ENCODE results near the gene SYVN1. TPM values are rescaled to one million over a fixed set of nuclear protein-coding genes. Genes with fewer than 3 reads are reported as not detected.

Gene SYVN1
- total and polyA plus RNA-seq, 10 of the 15 experiments (the other 5 are each of a cell fraction or from before 2014, with no cell fraction given): 0.79 to 63.6 (median 20.1) TPM

DNA sequence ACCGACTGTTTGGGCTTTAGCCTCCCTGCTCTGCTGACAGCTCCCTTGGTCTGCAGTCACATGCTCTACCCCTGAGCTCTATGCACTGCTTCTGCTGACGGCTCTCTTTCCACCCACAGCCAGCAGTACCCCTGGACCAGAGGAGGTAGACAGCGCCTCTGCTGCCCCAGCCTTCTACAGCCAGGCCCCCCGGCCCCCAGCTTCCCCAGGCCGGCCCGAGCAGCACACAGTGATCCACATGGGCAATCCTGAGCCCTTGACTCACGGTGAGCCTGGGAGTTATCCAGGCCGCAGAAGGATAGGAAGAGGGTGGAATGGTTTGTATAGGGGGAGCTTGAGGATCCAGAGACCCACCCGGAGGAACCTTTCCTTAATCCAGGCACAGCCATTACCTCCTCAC is 47.5 kb downstream of the SYVN1 start:
- ChIA-PET RAD21 (ENCODE audit: unreplicated experiment) (no interaction called here), POLR2A (no interaction called here), CTCF (no interaction called here), SMC1A (ENCODE audit: uncharacterized antibody, unreplicated experiment) (no interaction called here)
- peaks cover 5 to 11% of the 10 kb centered on the region in 2 experiments for H3K36me3 ChIP-seq (ENCODE audit: control insufficient read depth in 2 of 2, insufficient read depth in 2 of 2, low read length in 1 of 2)
- no peaks in the 10 kb centered on the region for H4K20me1 ChIP-seq (ENCODE audit: control insufficient read depth, insufficient read depth)
- H3K9ac ChIP-seq (ENCODE audit: control insufficient read depth, insufficient read depth, low read length): no peak overlapping the region
- peaks cover 11% of the 10 kb centered on the region for H3K4me1 ChIP-seq (ENCODE audit: control insufficient read depth, insufficient read depth, low read length)
- ATAC-seq (no peak), DNase-seq (ENCODE audit: low read depth, low spot score) (no peak), FAIRE-seq (no peak)
- no peak overlapping the region for H3K4me3 ChIP-seq
- TF ChIP-seq POLR2AphosphoS2 (IDR thresholded peaks at IDR 0.05; ENCODE audit: low read depth, low read length): no peak
- no peak for TF ChIP-seq CREB1 (IDR thresholded peaks at IDR 0.05; ENCODE audit: low read depth)
- no peak for TF ChIP-seq HDGF (IDR thresholded peaks at IDR 0.05)
- TF ChIP-seq, protein P1, sequence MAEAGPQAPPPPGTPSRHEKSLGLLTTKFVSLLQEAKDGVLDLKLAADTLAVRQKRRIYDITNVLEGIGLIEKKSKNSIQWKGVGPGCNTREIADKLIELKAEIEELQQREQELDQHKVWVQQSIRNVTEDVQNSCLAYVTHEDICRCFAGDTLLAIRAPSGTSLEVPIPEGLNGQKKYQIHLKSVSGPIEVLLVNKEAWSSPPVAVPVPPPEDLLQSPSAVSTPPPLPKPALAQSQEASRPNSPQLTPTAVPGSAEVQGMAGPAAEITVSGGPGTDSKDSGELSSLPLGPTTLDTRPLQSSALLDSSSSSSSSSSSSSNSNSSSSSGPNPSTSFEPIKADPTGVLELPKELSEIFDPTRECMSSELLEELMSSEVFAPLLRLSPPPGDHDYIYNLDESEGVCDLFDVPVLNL (IDR thresholded peaks at IDR 0.05; ENCODE audit: low read depth, low read length): no peak
- TF ChIP-seq SIN3A (IDR thresholded peaks at IDR 0.05; ENCODE audit: low read depth, low read length): no peak
- no peak for TF ChIP-seq ASH2L (IDR thresholded peaks at IDR 0.05; ENCODE audit: borderline replicate concordance, low read depth)
- TF ChIP-seq NBN (IDR thresholded peaks at IDR 0.05): no peak
- TF ChIP-seq, protein P2, sequence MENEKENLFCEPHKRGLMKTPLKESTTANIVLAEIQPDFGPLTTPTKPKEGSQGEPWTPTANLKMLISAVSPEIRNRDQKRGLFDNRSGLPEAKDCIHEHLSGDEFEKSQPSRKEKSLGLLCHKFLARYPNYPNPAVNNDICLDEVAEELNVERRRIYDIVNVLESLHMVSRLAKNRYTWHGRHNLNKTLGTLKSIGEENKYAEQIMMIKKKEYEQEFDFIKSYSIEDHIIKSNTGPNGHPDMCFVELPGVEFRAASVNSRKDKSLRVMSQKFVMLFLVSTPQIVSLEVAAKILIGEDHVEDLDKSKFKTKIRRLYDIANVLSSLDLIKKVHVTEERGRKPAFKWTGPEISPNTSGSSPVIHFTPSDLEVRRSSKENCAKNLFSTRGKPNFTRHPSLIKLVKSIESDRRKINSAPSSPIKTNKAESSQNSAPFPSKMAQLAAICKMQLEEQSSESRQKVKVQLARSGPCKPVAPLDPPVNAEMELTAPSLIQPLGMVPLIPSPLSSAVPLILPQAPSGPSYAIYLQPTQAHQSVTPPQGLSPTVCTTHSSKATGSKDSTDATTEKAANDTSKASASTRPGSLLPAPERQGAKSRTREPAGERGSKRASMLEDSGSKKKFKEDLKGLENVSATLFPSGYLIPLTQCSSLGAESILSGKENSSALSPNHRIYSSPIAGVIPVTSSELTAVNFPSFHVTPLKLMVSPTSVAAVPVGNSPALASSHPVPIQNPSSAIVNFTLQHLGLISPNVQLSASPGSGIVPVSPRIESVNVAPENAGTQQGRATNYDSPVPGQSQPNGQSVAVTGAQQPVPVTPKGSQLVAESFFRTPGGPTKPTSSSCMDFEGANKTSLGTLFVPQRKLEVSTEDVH (IDR thresholded peaks at IDR 0.05; ENCODE audit: low read depth, partially characterized antibody): no peak
- TF ChIP-seq, protein P3, sequence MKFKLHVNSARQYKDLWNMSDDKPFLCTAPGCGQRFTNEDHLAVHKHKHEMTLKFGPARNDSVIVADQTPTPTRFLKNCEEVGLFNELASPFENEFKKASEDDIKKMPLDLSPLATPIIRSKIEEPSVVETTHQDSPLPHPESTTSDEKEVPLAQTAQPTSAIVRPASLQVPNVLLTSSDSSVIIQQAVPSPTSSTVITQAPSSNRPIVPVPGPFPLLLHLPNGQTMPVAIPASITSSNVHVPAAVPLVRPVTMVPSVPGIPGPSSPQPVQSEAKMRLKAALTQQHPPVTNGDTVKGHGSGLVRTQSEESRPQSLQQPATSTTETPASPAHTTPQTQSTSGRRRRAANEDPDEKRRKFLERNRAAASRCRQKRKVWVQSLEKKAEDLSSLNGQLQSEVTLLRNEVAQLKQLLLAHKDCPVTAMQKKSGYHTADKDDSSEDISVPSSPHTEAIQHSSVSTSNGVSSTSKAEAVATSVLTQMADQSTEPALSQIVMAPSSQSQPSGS (IDR thresholded peaks at IDR 0.05; ENCODE audit: low read length): no peak
- TF ChIP-seq, protein P4, sequence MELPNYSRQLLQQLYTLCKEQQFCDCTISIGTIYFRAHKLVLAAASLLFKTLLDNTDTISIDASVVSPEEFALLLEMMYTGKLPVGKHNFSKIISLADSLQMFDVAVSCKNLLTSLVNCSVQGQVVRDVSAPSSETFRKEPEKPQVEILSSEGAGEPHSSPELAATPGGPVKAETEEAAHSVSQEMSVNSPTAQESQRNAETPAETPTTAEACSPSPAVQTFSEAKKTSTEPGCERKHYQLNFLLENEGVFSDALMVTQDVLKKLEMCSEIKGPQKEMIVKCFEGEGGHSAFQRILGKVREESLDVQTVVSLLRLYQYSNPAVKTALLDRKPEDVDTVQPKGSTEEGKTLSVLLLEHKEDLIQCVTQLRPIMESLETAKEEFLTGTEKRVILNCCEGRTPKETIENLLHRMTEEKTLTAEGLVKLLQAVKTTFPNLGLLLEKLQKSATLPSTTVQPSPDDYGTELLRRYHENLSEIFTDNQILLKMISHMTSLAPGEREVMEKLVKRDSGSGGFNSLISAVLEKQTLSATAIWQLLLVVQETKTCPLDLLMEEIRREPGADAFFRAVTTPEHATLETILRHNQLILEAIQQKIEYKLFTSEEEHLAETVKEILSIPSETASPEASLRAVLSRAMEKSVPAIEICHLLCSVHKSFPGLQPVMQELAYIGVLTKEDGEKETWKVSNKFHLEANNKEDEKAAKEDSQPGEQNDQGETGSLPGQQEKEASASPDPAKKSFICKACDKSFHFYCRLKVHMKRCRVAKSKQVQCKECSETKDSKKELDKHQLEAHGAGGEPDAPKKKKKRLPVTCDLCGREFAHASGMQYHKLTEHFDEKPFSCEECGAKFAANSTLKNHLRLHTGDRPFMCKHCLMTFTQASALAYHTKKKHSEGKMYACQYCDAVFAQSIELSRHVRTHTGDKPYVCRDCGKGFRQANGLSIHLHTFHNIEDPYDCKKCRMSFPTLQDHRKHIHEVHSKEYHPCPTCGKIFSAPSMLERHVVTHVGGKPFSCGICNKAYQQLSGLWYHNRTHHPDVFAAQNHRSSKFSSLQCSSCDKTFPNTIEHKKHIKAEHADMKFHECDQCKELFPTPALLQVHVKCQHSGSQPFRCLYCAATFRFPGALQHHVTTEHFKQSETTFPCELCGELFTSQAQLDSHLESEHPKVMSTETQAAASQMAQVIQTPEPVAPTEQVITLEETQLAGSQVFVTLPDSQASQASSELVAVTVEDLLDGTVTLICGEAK (IDR thresholded peaks at IDR 0.05; ENCODE audit: borderline replicate concordance): no peak
- no peak for TF ChIP-seq CREM (IDR thresholded peaks at IDR 0.05; ENCODE audit: low read depth)
- no peak overlapping the region for H3K4me2 ChIP-seq (ENCODE audit: control insufficient read depth, insufficient read depth)
- no peaks in the 10 kb centered on the region for H3K27me3 ChIP-seq (replicated peaks in 1 of 2; ENCODE audit: control insufficient read depth in 2 of 2, insufficient read depth in 2 of 2, low read length in 1 of 2)
- no peak overlapping the region for H3K27ac ChIP-seq (ENCODE audit: control insufficient read depth, insufficient read depth)
- in situ Hi-C loops (cut with MboI) (no loop called here), intact Hi-C loops (cut with micrococcal nuclease; ENCODE audit: unreplicated experiment) (no loop called here)
- 82% methylated on average over 9 of the region's 9 CpGs for WGBS (ENCODE audit: insufficient coverage, insufficient replicate concordance, low lambda C conversion rate, missing lambda C conversion rate)
- H3K9me3 ChIP-seq (replicated peaks; ENCODE audit: control insufficient read depth, insufficient read depth, low read length): no peaks in the 10 kb centered on the region
- H2AFZ ChIP-seq (ENCODE audit: control insufficient read depth, low read depth, low read length): no peak overlapping the region
- no TSS peak for BruUV-seq (replicated peaks)
- H3K79me2 ChIP-seq (ENCODE audit: control insufficient read depth, insufficient read depth, low read length): peaks cover 30% of the 10 kb centered on the region
